Measurements from ENCODE around the gene NLRP4. TPM values are rescaled to one million over a fixed set of nuclear protein-coding genes. Genes with fewer than 3 reads are reported as not detected.

The NLRP4 gene
- total RNA-seq = not detected in 2 replicates

GRCh38 chr19:55836340-55836739 is at the start of gene NLRP4:
TSS of gene NLRP4 (plus strand) at chr19:55836540. CDS start at chr19:55852081, 15,541 bp downstream.

GRCh38 chr19:55831846-55832245 is 4.5 kb upstream of the NLRP4 start, which contains the start of gene NLRP11:
TSS of gene NLRP11 (minus strand) at chr19:55831999. CDS start at chr19:55818174, 13,825 bp downstream.

Other genes with a start within 250 kb of the NLRP4 start
- gene FIZ1, start 237.0 kb upstream of the NLRP4 start, total RNA-seq = 3.1 and 6.0 TPM in 2 replicates
- 21.8 and 29.8 TPM in 2 replicates for gene ZNF524, start 236.3 kb upstream of the NLRP4 start, total RNA-seq
- 1.8 and 2.7 TPM in 2 replicates for gene ZNF865, start 230.9 kb upstream of the NLRP4 start, total RNA-seq
- gene ZNF784, start 212.0 kb upstream of the NLRP4 start, total RNA-seq = 4.5 and 5.0 TPM in 2 replicates
- gene ZNF580, start 195.5 kb upstream of the NLRP4 start, total RNA-seq = 6.5 and 11.2 TPM in 2 replicates
- 18.2 and 18.9 TPM in 2 replicates for gene ZNF581, start 192.9 kb upstream of the NLRP4 start, total RNA-seq
- 10.7 and 11.7 TPM in 2 replicates for gene CCDC106, start 188.3 kb upstream of the NLRP4 start, total RNA-seq
- gene U2AF2, start 181.5 kb upstream of the NLRP4 start, total RNA-seq = 161 and 178 TPM in 2 replicates
- 106 and 120 TPM in 2 replicates for gene EPN1, start 161.3 kb upstream of the NLRP4 start, total RNA-seq
- not detected in 2 replicates for gene NLRP9, start 98.1 kb upstream of the NLRP4 start, total RNA-seq
- 1.8 TPM in 1 of 2 replicates, not detected in the other for gene RFPL4A, start 77.4 kb upstream of the NLRP4 start, total RNA-seq
- not detected in 2 replicates for gene RFPL4AL1, start 67.4 kb upstream of the NLRP4 start, total RNA-seq
- not detected in 2 replicates for gene NLRP11, start 4.5 kb upstream of the NLRP4 start, total RNA-seq
- gene NLRP13, start 95.8 kb downstream of the NLRP4 start, total RNA-seq = not detected in 2 replicates
- gene NLRP8, start 111.3 kb downstream of the NLRP4 start, total RNA-seq = not detected in 2 replicates
- gene NLRP5, start 150.2 kb downstream of the NLRP4 start, total RNA-seq = not detected in 2 replicates

All from mammary microvascular endothelial cell (primary cell).